OCI-LY7 (cell line): ENCODE measurements around the gene CXorf58. TPM values are rescaled to one million over a fixed set of nuclear protein-coding genes. Genes with fewer than 3 reads are reported as not detected.

ENCODE experiments used
- BruUV-seq: library from RNA; stranded (reverse); fragments of 400-500 nt; replicated peaks from 2 replicates; lab custom pipeline; 2021; lab: Mats Ljungman, UMichigan
- CTCF ChIA-PET: fragments of 300-600 bp; sonication (Branson Sonifier 250); formaldehyde crosslinking; loops from one replicate; lab custom pipeline; 2022; ENCODE audit warnings: antibody characterized with exemption; ENCODE audit not compliant: unreplicated experiment; lab: Charles Lee
- POLR2A ChIA-PET: fragments of 300-600 bp; sonication (Branson Sonifier 250); formaldehyde crosslinking; loops from one replicate; lab custom pipeline; 2022; ENCODE audit warnings: antibody characterized with exemption; lab: Charles Lee
- DNase-seq: peaks from one replicate; pipeline ENCODE4 v3.0.0-alpha.2; 2015; ENCODE audit warnings: low spot score
- H2AFZ ChIP-seq: fragments of 200-600 bp; sonication (generic), shearing (Covaris generic); 2 replicates; pipeline ENCODE4 v1.6.1; 2014; ENCODE audit warnings: mild to moderate bottlenecking, antibody characterized with exemption, low read length, moderate library complexity
- H3K27ac ChIP-seq: fragments of 200-600 bp; sonication (generic); 2 replicates; pipeline ENCODE4 v1.5.1; 2014; ENCODE audit warnings: mixed run types, low read depth, mild to moderate bottlenecking, moderate library complexity, low read length, inconsistent platforms; ENCODE audit not compliant: poor library complexity, severe bottlenecking
- H3K36me3 ChIP-seq: fragments of 200-600 bp; sonication (generic); 2 replicates; pipeline ENCODE4 v1.6.1; 2014; ENCODE audit warnings: mild to moderate bottlenecking, antibody characterized with exemption, low read length, moderate library complexity, mixed read lengths; ENCODE audit not compliant: insufficient read depth
- H3K4me1 ChIP-seq: fragments of 200-600 bp; sonication (generic); 2 replicates; pipeline ENCODE4 v1.5.1; 2014; ENCODE audit warnings: mild to moderate bottlenecking, low read length; ENCODE audit not compliant: insufficient read depth, poor library complexity, severe bottlenecking
- H3K4me2 ChIP-seq: fragments of 200-600 bp; sonication (generic); 2 replicates; pipeline ENCODE4 v1.6.1; 2014; ENCODE audit warnings: mild to moderate bottlenecking, low read length
- H3K4me3 ChIP-seq: fragments of 200-600 bp; sonication (generic); 2 replicates; pipeline ENCODE4 v1.5.1; 2014; ENCODE audit warnings: mild to moderate bottlenecking, low read depth, low read length; ENCODE audit not compliant: poor library complexity, severe bottlenecking
- H3K79me2 ChIP-seq: fragments of 200-600 bp; sonication (generic); 2 replicates; pipeline ENCODE4 v1.6.1; 2016; ENCODE audit warnings: low read depth, mild to moderate bottlenecking, low read length, moderate library complexity, mixed read lengths; ENCODE audit not compliant: insufficient read depth
- H3K9me2 ChIP-seq: fragments of 200-600 bp; sonication (generic); 2 replicates; pipeline ENCODE4 v1.6.1; 2016; ENCODE audit warnings: mild to moderate bottlenecking, low read length, mixed read lengths; ENCODE audit not compliant: insufficient read depth
- H3K9me3 ChIP-seq: fragments of 200-600 bp; sonication (generic); 2 replicates; pipeline ENCODE4 v1.6.1; 2014; ENCODE audit warnings: mild to moderate bottlenecking, mixed run types, low read length, mixed read lengths
- H4K20me1 ChIP-seq: fragments of 200-600 bp; sonication (generic); 2 replicates; pipeline ENCODE4 v1.6.1; 2014; ENCODE audit warnings: mild to moderate bottlenecking, antibody characterized with exemption, low read length, moderate library complexity, mixed read lengths; ENCODE audit not compliant: insufficient read depth
- CTCF ChIP-seq: fragments of 200-600 bp; sonication (generic); conservative IDR thresholded peaks from 2 replicates; pipeline ENCODE4 v1.5.1; 2014; ENCODE audit warnings: mild to moderate bottlenecking, antibody characterized with exemption, low read length, moderate library complexity, mixed read lengths
- EZH2phosphoT487 ChIP-seq: fragments of 200-600 bp; sonication (generic); IDR thresholded peaks from 2 replicates; pipeline ENCODE4 v1.6.1; 2018; ENCODE audit warnings: low read depth, borderline replicate concordance, mild to moderate bottlenecking, mixed run types, antibody characterized with exemption, low read length, moderate library complexity, mixed read lengths
- intact Hi-C: fragments of 100-400 bp; cut with micrococcal nuclease; formaldehyde crosslinking; loops from one replicate; pipeline ENCODE4 v1.10.0; 2022; ENCODE audit not compliant: unreplicated experiment
- total RNA-seq, 2 experiments: library from RNA; depleted of rRNA in 1 of 2; stranded (reverse); fragments of >200 nt in 1 of 2; shearing (Covaris generic) in 1 of 2; gene quantifications; 2 replicates each; pipeline ENCODE4 v1.2.3, GENCODE V29; 2014 to 2022

Gene CXorf58
- total RNA-seq, 2 experiments from 2014 or later: 0.46 TPM; not detected in 1

GRCh38 chrX:23896981-23897380 lies 10.8 kb upstream of the CXorf58 start:
- Histone ChIP-seq H3K4me1 (peaks cover 10% of the 10 kb centered on the region), H3K9me3 (no peaks in the 10 kb centered on the region), H3K4me3 (no peak overlapping the region), H3K9me2 (no peaks in the 10 kb centered on the region), H4K20me1 (no peaks in the 10 kb centered on the region), H3K36me3 (no peaks in the 10 kb centered on the region), H3K4me2 (no peak overlapping the region), H3K79me2 (no peaks in the 10 kb centered on the region), H3K27ac (no peak overlapping the region), H2AFZ (no peak overlapping the region)
- intact Hi-C loops: no loop called here
- POLR2A ChIA-PET: no interaction called here
- BruUV-seq: no TSS peak
- DNase-seq: no peak
- TF ChIP-seq EZH2phosphoT487 (no peak), CTCF (no peak)
- CTCF ChIA-PET: no interaction called here

- H3K9me2 ChIP-seq: no peaks in the 10 kb centered on the region
- ChIA-PET POLR2A (interaction anchor here (0.7 to 1.2 kb wide), 2 partner anchors 116 to 117 kb away, joined by 3 to 4 read pairs; partner anchors contain the start of gene SAT1), CTCF (no interaction called here)
- H2AFZ ChIP-seq: no peak overlapping the region
- no peak overlapping the region for H3K27ac ChIP-seq
- TF ChIP-seq CTCF: no peak
- no peak for TF ChIP-seq EZH2phosphoT487
- H3K36me3 ChIP-seq: no peaks in the 10 kb centered on the region
- no peak overlapping the region for H3K4me3 ChIP-seq
- no peaks in the 10 kb centered on the region for H3K79me2 ChIP-seq
- no peak for DNase-seq
- H3K4me2 ChIP-seq: no peak overlapping the region
- H3K9me3 ChIP-seq: no peaks in the 10 kb centered on the region
- intact Hi-C loops: no loop called here
- no peaks in the 10 kb centered on the region for H4K20me1 ChIP-seq
- H3K4me1 ChIP-seq: peaks cover 15% of the 10 kb centered on the region
- no TSS peak for BruUV-seq
Measured at GRCh38 chrX:23898412-23898959, 9.3 kb upstream of the CXorf58 start.

GRCh38 chrX:23900220-23900797 lies 7.5 kb upstream of the CXorf58 start:
- no peaks in the 10 kb centered on the region for H3K36me3 ChIP-seq
- H3K9me3 ChIP-seq: no peaks in the 10 kb centered on the region
- H3K4me3 ChIP-seq: no peak overlapping the region
- POLR2A ChIA-PET: interaction anchor here (2.1 kb wide), 1 partner anchor 117 kb away, joined by 13 read pairs; the partner anchor contains the start of gene SAT1
- H3K9me2 ChIP-seq: no peaks in the 10 kb centered on the region
- no peak overlapping the region for H2AFZ ChIP-seq
- no peak overlapping the region for H3K27ac ChIP-seq
- no TSS peak for BruUV-seq
- no peak for DNase-seq
- H3K4me1 ChIP-seq: peaks cover 15% of the 10 kb centered on the region
- intact Hi-C loops: no loop called here
- peaks cover under 1% of the 10 kb centered on the region; the same call in 1 of the 2 replicates for H3K79me2 ChIP-seq
- TF ChIP-seq EZH2phosphoT487 (no peak), CTCF (no peak)
- H4K20me1 ChIP-seq: no peaks in the 10 kb centered on the region
- no peak overlapping the region for H3K4me2 ChIP-seq
- CTCF ChIA-PET: interaction anchor here (0.7 kb wide), 1 partner anchor 206 kb away, joined by 3 read pairs; no protein-coding TSS in a partner anchor
